Mesodermal cell (in vitro differentiated cells): ENCODE measurements around the gene RNF225.

Experiments
- H3K27ac ChIP-seq: 2 replicates; pipeline ENCODE4 v1.7.0; 2013; ENCODE audit warnings: mild to moderate bottlenecking, low read depth, low read length, moderate library complexity; ENCODE audit not compliant: severe bottlenecking
- H3K36me3 ChIP-seq: 2 replicates; pipeline ENCODE4 v1.7.1; 2013; ENCODE audit warnings: mild to moderate bottlenecking, low read length, moderate library complexity; ENCODE audit not compliant: control insufficient read depth, insufficient read depth
- H3K4me1 ChIP-seq: one replicate; pipeline ENCODE4 v1.7.1; 2013; ENCODE audit warnings: mild to moderate bottlenecking, low read length; ENCODE audit not compliant: insufficient read depth, control insufficient read depth, poor library complexity, severe bottlenecking
- H3K4me3 ChIP-seq: 2 replicates; pipeline ENCODE4 v1.7.0; 2013; ENCODE audit warnings: low read length, control low read depth, mild to moderate bottlenecking; ENCODE audit not compliant: insufficient read depth, poor library complexity, severe bottlenecking; ENCODE audit errors: extremely low read depth
- H3K9me3 ChIP-seq: 2 replicates; pipeline ENCODE4 v1.7.1; 2013; ENCODE audit warnings: mild to moderate bottlenecking, low read length, moderate library complexity; ENCODE audit not compliant: control insufficient read depth
- WGBS, 2 experiments: methylation state at CpG; one replicate each; pipeline ENCODE4 v1.1.5; 2013; ENCODE audit warnings: missing lambda C conversion rate in 2 of 2; ENCODE audit not compliant: insufficient coverage in 2 of 2; 5-methylcytosine and 5-hydroxymethylcytosine counted together

The RNF225 gene

GRCh38 chr19:58394821-58395219 lies 636 bp upstream of the RNF225 start:
- no peaks in the 10 kb centered on the region for H3K9me3 ChIP-seq
- peaks cover 57% of the 10 kb centered on the region for H3K36me3 ChIP-seq
- H3K4me3 ChIP-seq, result no peak overlapping the region
- H3K4me1 ChIP-seq, result peaks cover 3% of the 10 kb centered on the region
- WGBS, 2 experiments, result 100% methylated on average over 2 of the region's 3 CpGs
- H3K27ac ChIP-seq, result no peak overlapping the region

- Histone ChIP-seq H3K36me3 (peaks cover 46% of the 10 kb centered on the region), H3K27ac (no peak overlapping the region), H3K4me3 (no peak overlapping the region), H3K4me1 (peaks cover 6% of the 10 kb centered on the region), H3K9me3 (no peaks in the 10 kb centered on the region)
- WGBS, 2 experiments, result 53 to 65% methylated on average over 46 to 69 of the region's 75 CpGs
Observed at GRCh38 chr19:58395979-58396627, 647 bp downstream of the RNF225 start.

- Histone ChIP-seq H3K9me3 (no peaks in the 10 kb centered on the region), H3K36me3 (peaks cover 39% of the 10 kb centered on the region), H3K4me1 (peaks cover 6% of the 10 kb centered on the region), H3K4me3 (no peak overlapping the region), H3K27ac (no peak overlapping the region)
- WGBS, 2 experiments, result 92 to 93% methylated on average over 56 to 58 of the region's 58 CpGs
Observed at GRCh38 chr19:58396691-58397532, 1.5 kb downstream of the RNF225 start.

- H3K4me1 ChIP-seq, result peaks cover 6% of the 10 kb centered on the region
- H3K4me3 ChIP-seq, result no peak overlapping the region
- H3K36me3 ChIP-seq, result peaks cover 33% of the 10 kb centered on the region
- no peak overlapping the region for H3K27ac ChIP-seq
- WGBS, 2 experiments, result 80 to 83% methylated on average over 6 of the region's 7 CpGs
- H3K9me3 ChIP-seq, result no peaks in the 10 kb centered on the region
Observed at GRCh38 chr19:58397533-58398037, 2.1 kb downstream of the RNF225 start.

- peaks cover 28% of the 10 kb centered on the region for H3K36me3 ChIP-seq
- 94 to 100% methylated on average over 3 of the region's 4 CpGs for WGBS, 2 experiments
Observed at GRCh38 chr19:58398087-58398486, 2.6 kb downstream of the RNF225 start.

GRCh38 chr19:58398545-58398944 lies 3.1 kb downstream of the RNF225 start:
- no peak overlapping the region for H3K4me3 ChIP-seq
- no peaks in the 10 kb centered on the region for H3K9me3 ChIP-seq
- 90 to 93% methylated on average over 5 to 6 of the region's 6 CpGs for WGBS, 2 experiments
- peaks cover 24% of the 10 kb centered on the region for H3K36me3 ChIP-seq
- H3K27ac ChIP-seq, result no peak overlapping the region
- peaks cover 6% of the 10 kb centered on the region for H3K4me1 ChIP-seq

More at GRCh38 chr19:58398087-58398486, 2.6 kb downstream of the RNF225 start:
- Histone ChIP-seq H3K9me3 (no peaks in the 10 kb centered on the region), H3K27ac (no peak overlapping the region), H3K4me1 (peaks cover 6% of the 10 kb centered on the region), H3K4me3 (no peak overlapping the region)

- Histone ChIP-seq H3K4me3 (peak overlapping the region; percentile 75), H3K27ac (no peak overlapping the region)
- WGBS, 2 experiments, result 90 to 100% methylated on average over 2 to 3 of the region's 3 CpGs
Observed at GRCh38 chr19:58399903-58400302, 4.4 kb downstream of the RNF225 start.

GRCh38 chr19:58400316-58400915 lies 5.0 kb downstream of the RNF225 start:
- 89 to 92% methylated on average over 11 to 16 of the region's 18 CpGs for WGBS, 2 experiments
- Histone ChIP-seq H3K27ac (no peak overlapping the region), H3K4me1 (peaks cover 6% of the 10 kb centered on the region), H3K36me3 (peaks cover 9% of the 10 kb centered on the region), H3K4me3 (peak overlapping the region; percentile 75), H3K9me3 (no peaks in the 10 kb centered on the region)

More at GRCh38 chr19:58399903-58400302, 4.4 kb downstream of the RNF225 start:
- peaks cover 6% of the 10 kb centered on the region for H3K4me1 ChIP-seq
- H3K36me3 ChIP-seq, result peaks cover 14% of the 10 kb centered on the region
- no peaks in the 10 kb centered on the region for H3K9me3 ChIP-seq

- H3K9me3 ChIP-seq, result no peaks in the 10 kb centered on the region
- peaks cover 4% of the 10 kb centered on the region for H3K36me3 ChIP-seq
- H3K4me1 ChIP-seq, result peaks cover 6% of the 10 kb centered on the region
- H3K27ac ChIP-seq, result peak overlapping the region; percentile 67
- H3K4me3 ChIP-seq, result peak overlapping the region; percentile 75
- 2 to 10% methylated on average over 49 to 57 of the region's 80 CpGs for WGBS, 2 experiments
Observed at GRCh38 chr19:58400916-58401839, 5.7 kb downstream of the RNF225 start.
